Body of pancreas (tissue), 4 donors: ENCODE data around the gene CLSTN2.

Source experiments
- CTCF ChIP-seq, 7 experiments: fragments of 450-650 bp in 4 of 7; fragments of 200-600 bp in 3 of 7; sonication (generic) in 3 of 7; IDR thresholded peaks; one replicate each; pipeline ENCODE4 v1.5.1; 2016 to 2019; ENCODE audit warnings: antibody characterized with exemption in 7 of 7
- POLR2A ChIP-seq, 3 donors: fragments of 450-650 bp; IDR thresholded peaks; one replicate each; pipeline ENCODE4 v1.6.1; 2016; ENCODE audit warnings: antibody characterized with exemption in 3 of 3, mild to moderate bottlenecking in 2 of 3

- no peak for TF ChIP-seq CTCF (IDR thresholded peaks at IDR 0.05)
- no peak for TF ChIP-seq POLR2A (IDR thresholded peaks at IDR 0.05)
Measured at GRCh38 chr3:140089403-140090072, 154.6 kb downstream of the CLSTN2 start.
